PC-9 (cell line): Measurements from ENCODE around the gene GAS7.

Experiments
- CTCF ChIP-seq: fragments of 200-600 bp; sonication (generic); conservative IDR thresholded peaks from 2 replicates; pipeline ENCODE4 v1.6.1; 2017; ENCODE audit warnings: mixed run types, antibody characterized with exemption, mild to moderate bottlenecking, moderate library complexity
- EZH2 ChIP-seq: fragments of 200-600 bp; sonication (generic); IDR thresholded peaks from 2 replicates; pipeline ENCODE4 v1.8.0; 2017; ENCODE audit warnings: antibody characterized with exemption, low read depth

- TF ChIP-seq CTCF, result no peak
- no peak for TF ChIP-seq EZH2
Measured at GRCh38 chr17:10196941-10197340, 1.5 kb downstream of the GAS7 start.
